Measurements from ENCODE around the gene CDHR4. TPM values are rescaled to one million over a fixed set of nuclear protein-coding genes. Genes with fewer than 3 reads are reported as not detected.
A peak's percentile ranks its signal among the peaks of the same experiment; 100 is the strongest.
"Not testable (repeated sequence)": the region's sequence is repeated elsewhere in the genome, so short reads cannot be mapped to it uniquely, and the experiment has no call there.

Gene CDHR4
- polyA plus RNA-seq, 1 donor from 2014 or later: not detected

- no peaks in the 10 kb centered on the region for H3K27me3 Mint-ChIP-seq
- H3K27ac Mint-ChIP-seq: no peak overlapping the region
- no peaks in the 10 kb centered on the region for H3K9me3 Mint-ChIP-seq
- peaks cover 17 to 25% (median 24%) of the 10 kb centered on the region in 3 donors for H3K4me1 Mint-ChIP-seq
- H3K36me3 Mint-ChIP-seq: peaks cover 5% of the 10 kb centered on the region
- H3K4me3 Mint-ChIP-seq: no peak overlapping the region
These were observed 20.2 kb downstream of the CDHR4 start for GRCh38 chr3:49779358-49780079.

GRCh38 chr3:49776101-49776500, 23.6 kb downstream of the CDHR4 start:
- not testable (repeated sequence) for H3K36me3 Mint-ChIP-seq, H3K9me3 Mint-ChIP-seq, H3K27me3 Mint-ChIP-seq

GRCh38 chr3:49775538-49775937, 24.1 kb downstream of the CDHR4 start:
- peaks cover 16 to 22% (median 20%) of the 10 kb centered on the region in 3 donors for H3K4me1 Mint-ChIP-seq
- no peaks in the 10 kb centered on the region for H3K9me3 Mint-ChIP-seq
- no peak overlapping the region for H3K27ac Mint-ChIP-seq
- H3K27me3 Mint-ChIP-seq: no peaks in the 10 kb centered on the region
- H3K4me3 Mint-ChIP-seq: no peak overlapping the region
- peaks cover 3% of the 10 kb centered on the region for H3K36me3 Mint-ChIP-seq

More at GRCh38 chr3:49776101-49776500, 23.6 kb downstream of the CDHR4 start:
- H3K27ac Mint-ChIP-seq, H3K4me3 Mint-ChIP-seq: not testable (repeated sequence)
- H3K4me1 Mint-ChIP-seq: peaks cover 16 to 28% (median 22%) of the 10 kb centered on the region in 3 donors

GRCh38 chr3:49772703-49773102, 27.0 kb downstream of the CDHR4 start:
- H3K27me3 Mint-ChIP-seq: no peaks in the 10 kb centered on the region
- no peak overlapping the region for H3K4me3 Mint-ChIP-seq
- H3K27ac Mint-ChIP-seq: no peak overlapping the region
- peaks cover 3% of the 10 kb centered on the region for H3K36me3 Mint-ChIP-seq
- H3K9me3 Mint-ChIP-seq: no peaks in the 10 kb centered on the region
- peaks cover 11 to 23% (median 22%) of the 10 kb centered on the region in 3 donors for H3K4me1 Mint-ChIP-seq

GRCh38 chr3:49771340-49771938, 28.2 kb downstream of the CDHR4 start:
- peaks cover 12 to 23% (median 20%) of the 10 kb centered on the region in 3 donors for H3K4me1 Mint-ChIP-seq
- H3K36me3 Mint-ChIP-seq: no peaks in the 10 kb centered on the region
- H3K4me3 Mint-ChIP-seq: no peak overlapping the region
- H3K9me3 Mint-ChIP-seq: no peaks in the 10 kb centered on the region
- H3K27me3 Mint-ChIP-seq: no peaks in the 10 kb centered on the region
- H3K27ac Mint-ChIP-seq: peak overlapping the region in 1 of 3 donors; percentile 35

- Mint-ChIP-seq H3K4me1 (peaks cover 12 to 21% (median 17%) of the 10 kb centered on the region in 3 donors), H3K9me3 (no peaks in the 10 kb centered on the region), H3K27ac (peak overlapping the region in 1 of 3 donors; percentile 4), H3K36me3 (no peaks in the 10 kb centered on the region), H3K27me3 (no peaks in the 10 kb centered on the region), H3K4me3 (no peak overlapping the region)
These were observed 29.7 kb downstream of the CDHR4 start for GRCh38 chr3:49769926-49770325.

GRCh38 chr3:49769286-49769915, 30.3 kb downstream of the CDHR4 start:
- no peaks in the 10 kb centered on the region for H3K9me3 Mint-ChIP-seq
- H3K27me3 Mint-ChIP-seq: no peaks in the 10 kb centered on the region
- H3K27ac Mint-ChIP-seq: peak overlapping the region in 1 of 3 donors; percentile 4
- peaks cover 8 to 21% (median 14%) of the 10 kb centered on the region in 3 donors for H3K4me1 Mint-ChIP-seq
- H3K4me3 Mint-ChIP-seq: no peak overlapping the region
- H3K36me3 Mint-ChIP-seq: no peaks in the 10 kb centered on the region

- Mint-ChIP-seq H3K27me3 (no peaks in the 10 kb centered on the region), H3K9me3 (no peaks in the 10 kb centered on the region), H3K4me3 (no peak overlapping the region), H3K36me3 (peaks cover 2% of the 10 kb centered on the region), H3K4me1 (peaks cover 7 to 16% (median 11%) of the 10 kb centered on the region in 3 donors), H3K27ac (no peak overlapping the region)
These were observed 35.7 kb downstream of the CDHR4 start for GRCh38 chr3:49763981-49764380.

GRCh38 chr3:49761661-49762060, 38.0 kb downstream of the CDHR4 start:
- Mint-ChIP-seq H3K27ac (no peak overlapping the region), H3K9me3 (no peaks in the 10 kb centered on the region), H3K27me3 (no peaks in the 10 kb centered on the region), H3K4me1 (peaks cover 5 to 23% (median 14%) of the 10 kb centered on the region in 3 donors), H3K36me3 (peaks cover 2% of the 10 kb centered on the region), H3K4me3 (no peak overlapping the region)

GRCh38 chr3:49759226-49759625, 40.4 kb downstream of the CDHR4 start:
- Mint-ChIP-seq H3K4me3 (no peak overlapping the region), H3K9me3 (no peaks in the 10 kb centered on the region), H3K27ac (peak overlapping the region in 1 of 3 donors; percentile 14), H3K4me1 (peaks cover 7 to 33% (median 24%) of the 10 kb centered on the region in 3 donors), H3K36me3 (peaks cover 2% of the 10 kb centered on the region), H3K27me3 (no peaks in the 10 kb centered on the region)

- H3K4me1 Mint-ChIP-seq: peaks cover 14 to 40% (median 30%) of the 10 kb centered on the region in 3 donors
- no peaks in the 10 kb centered on the region for H3K9me3 Mint-ChIP-seq
- no peaks in the 10 kb centered on the region for H3K27me3 Mint-ChIP-seq
- H3K4me3 Mint-ChIP-seq: no peak overlapping the region
- no peak overlapping the region for H3K27ac Mint-ChIP-seq
- H3K36me3 Mint-ChIP-seq: peaks cover 5% of the 10 kb centered on the region
These were observed 42.5 kb downstream of the CDHR4 start for GRCh38 chr3:49757197-49757596.

- no peaks in the 10 kb centered on the region for H3K9me3 Mint-ChIP-seq
- peaks cover 3% of the 10 kb centered on the region for H3K36me3 Mint-ChIP-seq
- no peak overlapping the region for H3K27ac Mint-ChIP-seq
- peaks cover 14 to 40% (median 31%) of the 10 kb centered on the region in 3 donors for H3K4me1 Mint-ChIP-seq
- no peak overlapping the region for H3K4me3 Mint-ChIP-seq
- no peaks in the 10 kb centered on the region for H3K27me3 Mint-ChIP-seq
These were observed 43.6 kb downstream of the CDHR4 start for GRCh38 chr3:49756036-49756435.

GRCh38 chr3:49754536-49754935, 45.1 kb downstream of the CDHR4 start:
- Mint-ChIP-seq H3K36me3 (peaks cover 5% of the 10 kb centered on the region), H3K27ac (peak overlapping the region in 1 of 3 donors; percentile 29), H3K27me3 (no peaks in the 10 kb centered on the region), H3K4me3 (no peak overlapping the region), H3K9me3 (no peaks in the 10 kb centered on the region), H3K4me1 (peaks cover 13 to 36% (median 30%) of the 10 kb centered on the region in 3 donors)

GRCh38 chr3:49751501-49751900, 48.2 kb downstream of the CDHR4 start:
- Mint-ChIP-seq H3K9me3 (no peaks in the 10 kb centered on the region), H3K4me3 (no peak overlapping the region), H3K27me3 (no peaks in the 10 kb centered on the region), H3K4me1 (peaks cover 11 to 22% (median 21%) of the 10 kb centered on the region in 3 donors), H3K36me3 (peaks cover 5% of the 10 kb centered on the region), H3K27ac (peak overlapping the region in 1 of 3 donors; percentile 53)

GRCh38 chr3:49750056-49750455, 49.6 kb downstream of the CDHR4 start:
- H3K4me3 Mint-ChIP-seq: no peak overlapping the region

More at GRCh38 chr3:49750056-49750455, 49.6 kb downstream of the CDHR4 start:
- Mint-ChIP-seq H3K9me3 (no peaks in the 10 kb centered on the region), H3K27me3 (no peaks in the 10 kb centered on the region), H3K4me1 (peaks cover 11 to 16% (median 12%) of the 10 kb centered on the region in 3 donors), H3K27ac (no peak overlapping the region), H3K36me3 (peaks cover 5% of the 10 kb centered on the region)

All from IgD-negative memory B cell (primary cell).